ENCODE results near the gene FOSB. TPM values are rescaled to one million over a fixed set of nuclear protein-coding genes. Genes with fewer than 3 reads are reported as not detected.

FOSB gene
- total and polyA plus RNA-seq, 9 of the 15 experiments (the other 6 are each of a cell fraction or from before 2014, with no cell fraction given), result 0.11 to 2.7 (median 0.73) TPM

- TF ChIP-seq ZNF384 (IDR thresholded peaks at IDR 0.05; ENCODE audit: low read depth, low read length) (peak; percentile 46), NR2F6 (CRISPR knock-in tag; IDR thresholded peaks at IDR 0.05) (no peak), ESRRB (CRISPR knock-in tag; IDR thresholded peaks at IDR 0.05; ENCODE audit: borderline replicate concordance) (no peak), ZNF444 (CRISPR knock-in tag; IDR thresholded peaks at IDR 0.05) (no peak), MCM3 (IDR thresholded peaks at IDR 0.05) (no peak), KDM5B (IDR thresholded peaks at IDR 0.05; ENCODE audit: insufficient replicate concordance, low read depth, low read length) (no peak), TCF3 (CRISPR knock-in tag; IDR thresholded peaks at IDR 0.05) (no peak), ARNT (IDR thresholded peaks at IDR 0.05) (peak in 1 of 2 experiments; percentile 48; a peak in 1 of 4 replicates), KLF13 (tag; IDR thresholded peaks at IDR 0.05; ENCODE audit: borderline replicate concordance, low read depth) (no peak), FOXA1 (IDR thresholded peaks at IDR 0.05; ENCODE audit: borderline replicate concordance) (no peak), SMAD1 (IDR thresholded peaks at IDR 0.05; ENCODE audit: low read depth, low read length, partially characterized antibody) (no peak), NFYB (IDR thresholded peaks at IDR 0.05; ENCODE audit: extremely low read depth, insufficient read length) (no peak), RBM39 (optimal IDR thresholded peaks at IDR 0.05; ENCODE audit: low read depth, low read length) (no peak), RHOXF2B (CRISPR knock-in tag; conservative IDR thresholded peaks at IDR 0.05) (no peak), ZNF143 (CRISPR knock-in tag; IDR thresholded peaks at IDR 0.05) (no peak), NR0B1 (IDR thresholded peaks at IDR 0.05; ENCODE audit: partially characterized antibody) (no peak), THRB (CRISPR knock-in tag; conservative IDR thresholded peaks at IDR 0.05) (no peak), FUS (optimal IDR thresholded peaks at IDR 0.05; ENCODE audit: low read depth, low read length) (no peak), ZFX (CRISPR knock-in tag; IDR thresholded peaks at IDR 0.05) (no peak)
- TF ChIP-seq, protein P1, sequence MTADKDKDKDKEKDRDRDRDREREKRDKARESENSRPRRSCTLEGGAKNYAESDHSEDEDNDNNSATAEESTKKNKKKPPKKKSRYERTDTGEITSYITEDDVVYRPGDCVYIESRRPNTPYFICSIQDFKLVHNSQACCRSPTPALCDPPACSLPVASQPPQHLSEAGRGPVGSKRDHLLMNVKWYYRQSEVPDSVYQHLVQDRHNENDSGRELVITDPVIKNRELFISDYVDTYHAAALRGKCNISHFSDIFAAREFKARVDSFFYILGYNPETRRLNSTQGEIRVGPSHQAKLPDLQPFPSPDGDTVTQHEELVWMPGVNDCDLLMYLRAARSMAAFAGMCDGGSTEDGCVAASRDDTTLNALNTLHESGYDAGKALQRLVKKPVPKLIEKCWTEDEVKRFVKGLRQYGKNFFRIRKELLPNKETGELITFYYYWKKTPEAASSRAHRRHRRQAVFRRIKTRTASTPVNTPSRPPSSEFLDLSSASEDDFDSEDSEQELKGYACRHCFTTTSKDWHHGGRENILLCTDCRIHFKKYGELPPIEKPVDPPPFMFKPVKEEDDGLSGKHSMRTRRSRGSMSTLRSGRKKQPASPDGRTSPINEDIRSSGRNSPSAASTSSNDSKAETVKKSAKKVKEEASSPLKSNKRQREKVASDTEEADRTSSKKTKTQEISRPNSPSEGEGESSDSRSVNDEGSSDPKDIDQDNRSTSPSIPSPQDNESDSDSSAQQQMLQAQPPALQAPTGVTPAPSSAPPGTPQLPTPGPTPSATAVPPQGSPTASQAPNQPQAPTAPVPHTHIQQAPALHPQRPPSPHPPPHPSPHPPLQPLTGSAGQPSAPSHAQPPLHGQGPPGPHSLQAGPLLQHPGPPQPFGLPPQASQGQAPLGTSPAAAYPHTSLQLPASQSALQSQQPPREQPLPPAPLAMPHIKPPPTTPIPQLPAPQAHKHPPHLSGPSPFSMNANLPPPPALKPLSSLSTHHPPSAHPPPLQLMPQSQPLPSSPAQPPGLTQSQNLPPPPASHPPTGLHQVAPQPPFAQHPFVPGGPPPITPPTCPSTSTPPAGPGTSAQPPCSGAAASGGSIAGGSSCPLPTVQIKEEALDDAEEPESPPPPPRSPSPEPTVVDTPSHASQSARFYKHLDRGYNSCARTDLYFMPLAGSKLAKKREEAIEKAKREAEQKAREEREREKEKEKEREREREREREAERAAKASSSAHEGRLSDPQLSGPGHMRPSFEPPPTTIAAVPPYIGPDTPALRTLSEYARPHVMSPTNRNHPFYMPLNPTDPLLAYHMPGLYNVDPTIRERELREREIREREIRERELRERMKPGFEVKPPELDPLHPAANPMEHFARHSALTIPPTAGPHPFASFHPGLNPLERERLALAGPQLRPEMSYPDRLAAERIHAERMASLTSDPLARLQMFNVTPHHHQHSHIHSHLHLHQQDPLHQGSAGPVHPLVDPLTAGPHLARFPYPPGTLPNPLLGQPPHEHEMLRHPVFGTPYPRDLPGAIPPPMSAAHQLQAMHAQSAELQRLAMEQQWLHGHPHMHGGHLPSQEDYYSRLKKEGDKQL (CRISPR knock-in tag; IDR thresholded peaks at IDR 0.05; ENCODE audit: borderline replicate concordance), result no peak
- TF ChIP-seq, protein P2, sequence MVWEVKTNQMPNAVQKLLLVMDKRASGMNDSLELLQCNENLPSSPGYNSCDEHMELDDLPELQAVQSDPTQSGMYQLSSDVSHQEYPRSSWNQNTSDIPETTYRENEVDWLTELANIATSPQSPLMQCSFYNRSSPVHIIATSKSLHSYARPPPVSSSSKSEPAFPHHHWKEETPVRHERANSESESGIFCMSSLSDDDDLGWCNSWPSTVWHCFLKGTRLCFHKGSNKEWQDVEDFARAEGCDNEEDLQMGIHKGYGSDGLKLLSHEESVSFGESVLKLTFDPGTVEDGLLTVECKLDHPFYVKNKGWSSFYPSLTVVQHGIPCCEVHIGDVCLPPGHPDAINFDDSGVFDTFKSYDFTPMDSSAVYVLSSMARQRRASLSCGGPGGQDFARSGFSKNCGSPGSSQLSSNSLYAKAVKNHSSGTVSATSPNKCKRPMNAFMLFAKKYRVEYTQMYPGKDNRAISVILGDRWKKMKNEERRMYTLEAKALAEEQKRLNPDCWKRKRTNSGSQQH (CRISPR knock-in tag; IDR thresholded peaks at IDR 0.05), result no peak
Measured at GRCh38 chr19:45446295-45446694, 21.5 kb upstream of the FOSB start (continued).
